Measurements from ENCODE around the gene ADCY2. TPM values are rescaled to one million over a fixed set of nuclear protein-coding genes. Genes with fewer than 3 reads are reported as not detected.

The ADCY2 gene
- total RNA-seq, 6 experiments from 2014 or later: 0.93 TPM; not detected in 5

- Histone ChIP-seq H3K27ac (no peak overlapping the region), H3K4me1 (no peaks in the 10 kb centered on the region), H3K27me3 (no peaks in the 10 kb centered on the region), H3K36me3 (no peaks in the 10 kb centered on the region), H3K9me3 (no peaks in the 10 kb centered on the region), H3K4me3 (no peak overlapping the region)
- ATAC-seq (no peak), DNase-seq (no peak)
- intact Hi-C loops (cut with DNase I): no loop called here
- TF ChIP-seq POLR2A (IDR thresholded peaks at IDR 0.05): no peak
- TF ChIP-seq CTCF (IDR thresholded peaks at IDR 0.05): no peak
- WGBS (ENCODE audit: insufficient coverage, low coverage, low lambda C conversion rate, missing lambda C conversion rate): 34% methylated on average over 5 of the region's 5 CpGs
Observed at GRCh38 chr5:7628820-7629219, 232.9 kb downstream of the ADCY2 start.

GRCh38 chr5:7629561-7629960, 233.6 kb downstream of the ADCY2 start:
- no peak for DNase-seq
- Histone ChIP-seq H3K36me3 (no peaks in the 10 kb centered on the region), H3K4me1 (no peaks in the 10 kb centered on the region), H3K4me3 (no peak overlapping the region), H3K27me3 (no peaks in the 10 kb centered on the region), H3K9me3 (no peaks in the 10 kb centered on the region), H3K27ac (no peak overlapping the region)
- 51% methylated on average over 5 of the region's 5 CpGs for whole genome bisulfite sequencing (ENCODE audit: insufficient coverage, low coverage, low lambda C conversion rate, missing lambda C conversion rate)
- no peak for TF ChIP-seq POLR2A (IDR thresholded peaks at IDR 0.05)
- no peak for TF ChIP-seq CTCF (IDR thresholded peaks at IDR 0.05)
- no peak for ATAC-seq
- intact Hi-C loops (cut with DNase I): no loop called here

- Histone ChIP-seq H3K27ac (no peak overlapping the region), H3K4me3 (no peak overlapping the region), H3K27me3 (no peaks in the 10 kb centered on the region), H3K9me3 (no peaks in the 10 kb centered on the region), H3K36me3 (no peaks in the 10 kb centered on the region), H3K4me1 (no peaks in the 10 kb centered on the region)
- intact Hi-C loops (cut with DNase I): no loop called here
- no peak for TF ChIP-seq POLR2A (IDR thresholded peaks at IDR 0.05)
- no peak for TF ChIP-seq CTCF (IDR thresholded peaks at IDR 0.05)
- 67% methylated on average over 3 of the region's 3 CpGs for WGBS (ENCODE audit: insufficient coverage, low coverage, low lambda C conversion rate, missing lambda C conversion rate)
- DNase-seq (no peak), ATAC-seq (no peak)
Observed at GRCh38 chr5:7634837-7635236, 238.9 kb downstream of the ADCY2 start.

GRCh38 chr5:7638456-7638855, 242.5 kb downstream of the ADCY2 start:
- DNase-seq (no peak), ATAC-seq (no peak)
- TF ChIP-seq CTCF (IDR thresholded peaks at IDR 0.05) (no peak), POLR2A (IDR thresholded peaks at IDR 0.05) (no peak)
- intact Hi-C loops (cut with DNase I): no loop called here
- Histone ChIP-seq H3K9me3 (no peaks in the 10 kb centered on the region), H3K4me3 (no peak overlapping the region), H3K4me1 (no peaks in the 10 kb centered on the region), H3K27ac (no peak overlapping the region), H3K27me3 (no peaks in the 10 kb centered on the region), H3K36me3 (no peaks in the 10 kb centered on the region)
- 17% methylated on average over 1 of the region's 4 CpGs for WGBS (ENCODE audit: insufficient coverage, low coverage, low lambda C conversion rate, missing lambda C conversion rate)

GRCh38 chr5:7642029-7642428, 246.1 kb downstream of the ADCY2 start:
- Histone ChIP-seq H3K9me3 (no peaks in the 10 kb centered on the region), H3K4me3 (no peak overlapping the region), H3K4me1 (no peaks in the 10 kb centered on the region), H3K36me3 (no peaks in the 10 kb centered on the region), H3K27ac (no peak overlapping the region), H3K27me3 (no peaks in the 10 kb centered on the region)
- no peak for TF ChIP-seq CTCF (IDR thresholded peaks at IDR 0.05)
- TF ChIP-seq POLR2A (IDR thresholded peaks at IDR 0.05): no peak
- no peak for ATAC-seq
- DNase-seq: no peak
- intact Hi-C loops (cut with DNase I): no loop called here

All from right lobe of liver (tissue), 6 donors.